SK-N-SH (cell line): Measurements from ENCODE around the gene PAPOLG. TPM values are rescaled to one million over a fixed set of nuclear protein-coding genes. Genes with fewer than 3 reads are reported as not detected.

Experiments used
- CTCF ChIA-PET: fragments of 300-600, 350-600 bp; formaldehyde crosslinking; extraction: SDS; loops from one replicate; lab custom pipeline; 2021; lab: Yijun Ruan, JAX
- POLR2A ChIA-PET: fragments of 350-600 bp; sonication (Branson Sonifier 250); formaldehyde crosslinking; extraction: SDS; loops from one replicate; lab custom pipeline; 2020; ENCODE audit warnings: antibody characterized with exemption, inconsistent platforms; lab: Yijun Ruan, JAX
- DNase-seq: peaks from one replicate; pipeline ENCODE4 v3.0.0; 2012
- H2AFZ ChIP-seq: fragments of 200-600 bp; sonication (generic); 2 replicates; pipeline ENCODE4 v1.8.1; 2016; ENCODE audit warnings: antibody characterized with exemption, mild to moderate bottlenecking, low read depth
- H3F3A ChIP-seq: fragments of 200-600 bp; sonication (generic); replicated peaks from 2 replicates; pipeline ENCODE3; 2016; ENCODE audit warnings: antibody characterized with exemption, mild to moderate bottlenecking; ENCODE audit not compliant: insufficient read depth
- H3K27ac ChIP-seq, 2 experiments: fragments of 200-500 bp in 1 of 2; fragments of 200-600 bp in 1 of 2; sonication (Bioruptor generic) in 1 of 2; sonication (generic), shearing (Covaris generic) in 1 of 2; 2 replicates each; pipeline versions ENCODE4 v1.5.1 to v1.6.1; 2014 to 2016; ENCODE audit warnings: low read depth in 2 of 2, inconsistent platforms in 1 of 2, low read length in 1 of 2, mild to moderate bottlenecking in 1 of 2, mixed read lengths in 1 of 2
- H3K27me3 ChIP-seq: fragments of 200-600 bp; sonication (generic), shearing (Covaris generic); 2 replicates; pipeline ENCODE4 v1.6.1; 2016; ENCODE audit warnings: mixed run types; ENCODE audit not compliant: insufficient read depth
- H3K36me3 ChIP-seq, 2 experiments: fragments of 200-500 bp in 1 of 2; fragments of 200-600 bp in 1 of 2; sonication (Bioruptor generic) in 1 of 2; sonication (generic) in 1 of 2; replicated peaks in 1 of 2; 2 replicates each; pipeline versions ENCODE3 to v1.5.1; 2014 to 2016; ENCODE audit warnings: low read length in 1 of 2, mild to moderate bottlenecking in 1 of 2; ENCODE audit not compliant: insufficient read depth in 2 of 2, control insufficient read depth in 1 of 2
- H3K4me1 ChIP-seq, 2 experiments: fragments of 200-500 bp in 1 of 2; fragments of 200-600 bp in 1 of 2; sonication (Bioruptor generic) in 1 of 2; sonication (generic), shearing (Covaris generic) in 1 of 2; 2 replicates each; pipeline versions ENCODE4 v1.5.1 to v1.6.1; 2014 to 2016; ENCODE audit warnings: low read depth in 1 of 2, low read length in 1 of 2, mixed run types in 1 of 2; ENCODE audit not compliant: insufficient read depth in 2 of 2, control insufficient read depth in 1 of 2
- H3K4me2 ChIP-seq: fragments of 200-600 bp; sonication (generic), shearing (Covaris generic); 2 replicates; pipeline ENCODE4 v1.6.1; 2017; ENCODE audit warnings: mixed run types
- H3K4me3 ChIP-seq, 2 experiments: fragments of 200-500 bp in 1 of 2; fragments of 200-600 bp in 1 of 2; sonication (Bioruptor generic) in 1 of 2; sonication (generic), shearing (Covaris generic) in 1 of 2; 2 replicates each; pipeline versions ENCODE4 v1.5.1 to v1.8.1; 2014 to 2016; ENCODE audit warnings: low read depth in 2 of 2, inconsistent platforms in 1 of 2, low read length in 1 of 2, mild to moderate bottlenecking in 1 of 2, mixed read lengths in 1 of 2, moderate library complexity in 1 of 2
- H3K79me2 ChIP-seq: fragments of 200-600 bp; sonication (generic); 2 replicates; pipeline ENCODE4 v1.8.1; 2017; ENCODE audit warnings: mild to moderate bottlenecking; ENCODE audit not compliant: insufficient read depth
- H3K9ac ChIP-seq: fragments of 200-600 bp; sonication (generic); 2 replicates; pipeline ENCODE4 v1.6.1; 2017; ENCODE audit warnings: mixed run types
- H3K9me2 ChIP-seq: fragments of 200-600 bp; sonication (generic); 2 replicates; pipeline ENCODE4 v1.6.1; 2017; ENCODE audit warnings: mixed run types
- H3K9me3 ChIP-seq: fragments of 200-600 bp; sonication (generic); 2 replicates; pipeline ENCODE4 v1.6.1; 2017; ENCODE audit warnings: mixed run types, mild to moderate bottlenecking, moderate library complexity
- H4K20me1 ChIP-seq: fragments of 200-600 bp; sonication (generic); 2 replicates; pipeline ENCODE4 v1.6.1; 2017; ENCODE audit warnings: mild to moderate bottlenecking, mixed run types; ENCODE audit not compliant: insufficient read depth
- GABPA ChIP-seq: IDR thresholded peaks from 2 replicates; pipeline ENCODE4 v1.4.0; 2012; ENCODE audit warnings: low read depth, mild to moderate bottlenecking
- JUND ChIP-seq: IDR thresholded peaks from 2 replicates; pipeline ENCODE4 v1.4.0; 2012
- USF1 ChIP-seq: IDR thresholded peaks from 2 replicates; pipeline ENCODE4 v1.4.0; 2012; ENCODE audit warnings: low read depth, borderline replicate concordance
- ZBTB33 ChIP-seq: IDR thresholded peaks from 2 replicates; pipeline ENCODE4 v1.4.0; 2012; ENCODE audit warnings: low read depth, borderline replicate concordance
- WGBS: methylation state at CpG from one replicate; pipeline ENCODE4 v1.1.6; 2017; ENCODE audit warnings: low lambda C conversion rate; 5-methylcytosine and 5-hydroxymethylcytosine counted together
- polyA plus RNA-seq, 3 experiments: library from polyadenylated mRNA; depleted of rRNA; stranded (reverse); fragments of >200 nt; gene quantifications; 2 replicates each; pipeline ENCODE4 v1.2.3, GENCODE V29; 2012
- TF ChIP-seq, protein P1 (sequence below): fragments of 200-600 bp; sonication (generic); IDR thresholded peaks from 2 replicates; pipeline ENCODE4 v1.6.1; 2017; ENCODE audit warnings: antibody characterized with exemption, mild to moderate bottlenecking, moderate library complexity

Gene PAPOLG
- polyA plus RNA-seq, 1 of the 3 experiments (the other 2 are of a cell fraction): 2.1 TPM

- peak overlapping the region; percentile 39 to 41 for H3K4me3 ChIP-seq
Observed at GRCh38 chr2:60735496-60736250, 20.4 kb upstream of the PAPOLG start.

More at GRCh38 chr2:60735496-60736250, 20.4 kb upstream of the PAPOLG start:
- Histone ChIP-seq H3K4me2 (peak overlapping the region; percentile 73), H3K9me2 (no peaks in the 10 kb centered on the region), H3K4me1 (no peaks in the 10 kb centered on the region), H3K9ac (no peak overlapping the region), H3K9me3 (no peaks in the 10 kb centered on the region), H3K79me2 (no peaks in the 10 kb centered on the region), H2AFZ (peak overlapping the region; percentile 60; the same call in 1 of the 2 replicates), H3K36me3 (no peaks in the 10 kb centered on the region), H3K27ac (no peak overlapping the region), H3F3A (no peaks in the 10 kb centered on the region), H3K27me3 (peaks cover 6% of the 10 kb centered on the region; the same call in 1 of the 2 replicates), H4K20me1 (no peaks in the 10 kb centered on the region)
- 14% methylated on average over 16 of the region's 46 CpGs for WGBS
- ChIA-PET CTCF (interaction anchor here (0.6 to 1.1 kb wide), 2 partner anchors 28 to 821 kb away, joined by 3 read pairs; no protein-coding TSS in a partner anchor), POLR2A (interaction anchor here (0.7 to 1.2 kb wide), 2 partner anchors 8 to 21 kb away, joined by 3 to 4 read pairs; partner anchors contain the start of gene PAPOLG)
- DNase-seq: peak; percentile 71
- TF ChIP-seq USF1 (no peak), JUND (no peak), GABPA (no peak), ZBTB33 (no peak)
- TF ChIP-seq, protein P1, sequence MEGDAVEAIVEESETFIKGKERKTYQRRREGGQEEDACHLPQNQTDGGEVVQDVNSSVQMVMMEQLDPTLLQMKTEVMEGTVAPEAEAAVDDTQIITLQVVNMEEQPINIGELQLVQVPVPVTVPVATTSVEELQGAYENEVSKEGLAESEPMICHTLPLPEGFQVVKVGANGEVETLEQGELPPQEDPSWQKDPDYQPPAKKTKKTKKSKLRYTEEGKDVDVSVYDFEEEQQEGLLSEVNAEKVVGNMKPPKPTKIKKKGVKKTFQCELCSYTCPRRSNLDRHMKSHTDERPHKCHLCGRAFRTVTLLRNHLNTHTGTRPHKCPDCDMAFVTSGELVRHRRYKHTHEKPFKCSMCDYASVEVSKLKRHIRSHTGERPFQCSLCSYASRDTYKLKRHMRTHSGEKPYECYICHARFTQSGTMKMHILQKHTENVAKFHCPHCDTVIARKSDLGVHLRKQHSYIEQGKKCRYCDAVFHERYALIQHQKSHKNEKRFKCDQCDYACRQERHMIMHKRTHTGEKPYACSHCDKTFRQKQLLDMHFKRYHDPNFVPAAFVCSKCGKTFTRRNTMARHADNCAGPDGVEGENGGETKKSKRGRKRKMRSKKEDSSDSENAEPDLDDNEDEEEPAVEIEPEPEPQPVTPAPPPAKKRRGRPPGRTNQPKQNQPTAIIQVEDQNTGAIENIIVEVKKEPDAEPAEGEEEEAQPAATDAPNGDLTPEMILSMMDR: no peak
